Calu3 (cell line): Measurements from ENCODE around the gene DMAC2. TPM values are rescaled to one million over a fixed set of nuclear protein-coding genes. Genes with fewer than 3 reads are reported as not detected.

Experiments used
- BruUV-seq: library from RNA; stranded (reverse); fragments of 400-500 nt; replicated peaks from 2 replicates; lab custom pipeline; 2021; lab: Mats Ljungman, UMichigan
- CTCF ChIA-PET: fragments of 300-600 bp; sonication (Branson Sonifier 250); formaldehyde crosslinking; loops from one replicate; lab custom pipeline; 2022; ENCODE audit warnings: antibody characterized with exemption; lab: Charles Lee
- DNase-seq: peaks from one replicate; pipeline ENCODE4 v3.0.0; 2022
- H3K27ac Mint-ChIP-seq: one replicate; pipeline ENCODE4 v1.8.0; 2022; ENCODE audit warnings: mixed read lengths; ENCODE audit not compliant: unreplicated experiment
- H3K27me3 Mint-ChIP-seq: one replicate; pipeline ENCODE4 v1.8.0; 2022; ENCODE audit warnings: mixed read lengths; ENCODE audit not compliant: unreplicated experiment
- H3K36me3 Mint-ChIP-seq: one replicate; pipeline ENCODE4 v1.8.0; 2022; ENCODE audit warnings: mild to moderate bottlenecking, moderate library complexity, mixed read lengths; ENCODE audit not compliant: insufficient read depth, unreplicated experiment
- H3K4me1 Mint-ChIP-seq: one replicate; pipeline ENCODE4 v1.8.0; 2022; ENCODE audit warnings: mild to moderate bottlenecking, low read depth, mixed read lengths; ENCODE audit not compliant: unreplicated experiment
- H3K4me3 Mint-ChIP-seq: one replicate; pipeline ENCODE4 v1.8.0; 2022; ENCODE audit warnings: mild to moderate bottlenecking, low read depth, moderate library complexity, mixed read lengths; ENCODE audit not compliant: unreplicated experiment
- H3K9me3 Mint-ChIP-seq: one replicate; pipeline ENCODE4 v1.8.0; 2022; ENCODE audit warnings: low read depth, mixed read lengths; ENCODE audit not compliant: unreplicated experiment
- CTCF ChIP-seq: fragments of 200-600 bp; IDR thresholded peaks from one replicate; pipeline ENCODE4 v1.8.0; 2022; ENCODE audit warnings: antibody characterized with exemption; ENCODE audit not compliant: unreplicated experiment
- intact Hi-C: fragments of 100-400 bp; cut with micrococcal nuclease; formaldehyde crosslinking; loops from one replicate; pipeline ENCODE4 v1.10.0; 2022; ENCODE audit not compliant: unreplicated experiment
- total RNA-seq: library from RNA; stranded (reverse); gene quantifications from 2 replicates; pipeline ENCODE4 v1.2.3, GENCODE V29; 2022

Gene DMAC2
- total RNA-seq, 1 experiment from 2014 or later = 50.5 TPM

DNA sequence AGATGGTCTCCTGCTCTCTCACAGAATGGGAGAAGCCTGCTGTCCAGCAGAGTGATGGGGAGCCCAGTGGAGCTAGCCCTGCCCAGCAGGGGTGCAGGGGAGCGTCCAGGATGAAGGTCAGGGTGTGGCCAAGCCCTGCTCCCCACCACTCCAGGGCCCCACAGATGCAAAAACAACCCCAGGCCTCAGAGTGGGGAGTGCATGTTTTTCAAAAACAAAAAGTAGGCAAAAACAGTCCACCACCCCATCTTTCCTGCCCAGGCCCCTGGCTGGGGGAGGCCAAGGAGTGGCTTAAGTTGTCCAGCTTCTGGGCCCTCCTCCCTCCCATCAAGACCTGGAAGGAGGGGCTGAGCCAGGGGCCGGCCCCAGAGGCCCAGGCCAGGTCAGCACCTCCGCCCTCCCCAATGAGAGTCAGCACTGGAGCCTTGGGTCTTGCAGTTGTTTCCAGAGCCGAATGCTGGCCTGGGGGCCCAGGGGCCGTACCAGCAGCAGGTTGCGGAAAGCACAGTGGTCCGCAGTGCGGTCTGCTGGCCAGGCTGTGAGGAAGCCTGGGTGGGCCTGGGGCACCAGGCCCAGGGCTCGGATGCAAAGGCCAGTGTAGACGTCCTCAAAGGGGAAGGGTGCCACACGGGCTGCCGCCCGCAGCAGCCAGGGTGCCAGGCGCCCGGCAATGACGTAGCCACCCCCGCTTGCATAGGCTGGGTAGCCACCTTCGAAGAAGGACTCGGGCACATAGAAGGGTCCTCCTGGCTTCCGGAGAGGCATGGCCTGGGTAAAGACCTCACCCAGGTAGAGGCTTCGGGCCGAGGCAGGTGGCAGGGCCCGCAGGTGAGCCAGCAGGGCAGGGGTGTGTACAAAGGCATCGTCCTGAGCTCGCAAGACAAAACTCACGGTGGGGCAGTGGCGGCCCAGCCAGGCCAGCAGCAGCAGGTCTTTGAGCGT is 14.3 kb downstream of the DMAC2 start:
- intact Hi-C loops = no loop called here
- Mint-ChIP-seq H3K4me1 (peaks cover 11% of the 10 kb centered on the region), H3K27me3 (no peaks in the 10 kb centered on the region), H3K4me3 (no peak overlapping the region), H3K27ac (no peak overlapping the region), H3K36me3 (peaks cover 36% of the 10 kb centered on the region), H3K9me3 (no peaks in the 10 kb centered on the region)
- no TSS peak for BruUV-seq
- CTCF ChIA-PET = no interaction called here
- no peak for DNase-seq
- TF ChIP-seq CTCF = no peak

DNA sequence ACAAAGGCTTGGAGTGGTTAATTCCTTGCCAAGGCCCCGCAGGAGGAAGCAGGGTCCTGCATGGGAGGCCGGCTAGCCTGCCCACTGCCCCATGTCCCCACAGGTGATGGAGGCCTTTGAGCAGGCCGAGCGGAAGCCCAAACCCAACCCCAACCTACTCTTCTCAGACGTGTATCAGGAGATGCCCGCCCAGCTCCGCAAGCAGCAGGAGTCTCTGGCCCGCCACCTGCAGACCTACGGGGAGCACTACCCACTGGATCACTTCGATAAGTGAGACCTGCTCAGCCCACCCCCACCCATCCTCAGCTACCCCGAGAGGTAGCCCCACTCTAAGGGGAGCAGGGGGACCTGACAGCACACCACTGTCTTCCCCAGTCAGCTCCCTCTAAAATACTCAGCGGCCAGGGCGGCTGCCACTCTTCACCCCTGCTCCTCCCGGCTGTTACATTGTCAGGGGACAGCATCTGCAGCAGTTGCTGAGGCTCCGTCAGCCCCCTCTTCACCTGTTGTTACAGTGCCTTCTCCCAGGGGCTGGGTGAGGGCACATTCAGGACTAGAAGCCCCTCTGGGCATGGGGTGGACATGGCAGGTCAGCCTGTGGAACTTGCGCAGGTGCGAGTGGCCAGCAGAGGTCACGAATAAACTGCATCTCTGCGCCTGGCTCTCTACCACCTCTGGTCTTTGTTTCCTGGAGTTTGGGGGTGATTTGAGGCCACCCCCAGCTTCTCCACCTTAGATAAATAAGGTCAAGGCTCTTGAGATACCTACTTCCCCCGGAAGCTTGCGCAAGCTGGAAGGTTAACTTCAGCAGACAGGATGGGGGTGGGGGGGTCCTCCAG is 15.2 kb downstream of the DMAC2 start:
- BruUV-seq = no TSS peak
- Mint-ChIP-seq H3K9me3 (no peaks in the 10 kb centered on the region), H3K27ac (no peak overlapping the region), H3K36me3 (peaks cover 38% of the 10 kb centered on the region), H3K27me3 (no peaks in the 10 kb centered on the region), H3K4me3 (no peak overlapping the region), H3K4me1 (peaks cover 11% of the 10 kb centered on the region)
- CTCF ChIA-PET = interaction anchor here (0.6 kb wide), 1 partner anchor 11 kb away, joined by 3 read pairs; no protein-coding TSS in a partner anchor
- intact Hi-C loops = no loop called here
- no peak for TF ChIP-seq CTCF
- no peak for DNase-seq

DNA sequence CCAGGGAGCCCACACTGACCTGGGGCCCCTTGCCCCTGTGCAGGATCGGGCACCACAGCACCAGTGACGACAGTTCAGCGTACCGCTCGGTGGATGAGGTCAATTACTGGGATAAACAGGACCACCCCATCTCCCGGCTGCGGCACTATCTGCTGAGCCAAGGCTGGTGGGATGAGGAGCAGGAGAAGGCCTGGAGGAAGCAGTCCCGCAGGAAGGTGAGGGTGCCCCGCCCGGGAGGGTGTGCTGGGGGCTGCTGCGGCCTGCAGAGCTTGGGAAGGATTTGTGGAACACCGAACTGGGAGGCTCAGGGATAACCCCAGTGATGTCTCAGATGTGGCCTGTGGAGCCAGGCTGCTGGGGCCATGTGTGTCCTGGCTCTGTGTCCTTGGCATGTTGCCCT is 16.8 kb downstream of the DMAC2 start:
- Mint-ChIP-seq H3K36me3 (peaks cover 46% of the 10 kb centered on the region), H3K9me3 (no peaks in the 10 kb centered on the region), H3K27ac (no peak overlapping the region), H3K4me1 (peaks cover 11% of the 10 kb centered on the region), H3K4me3 (no peak overlapping the region), H3K27me3 (no peaks in the 10 kb centered on the region)
- no TSS peak for BruUV-seq
- intact Hi-C loops = no loop called here
- no peak for TF ChIP-seq CTCF
- CTCF ChIA-PET = no interaction called here
- DNase-seq = no peak

- Mint-ChIP-seq H3K9me3 (no peaks in the 10 kb centered on the region), H3K4me1 (peaks cover 10% of the 10 kb centered on the region), H3K27ac (no peak overlapping the region), H3K4me3 (no peak overlapping the region), H3K27me3 (no peaks in the 10 kb centered on the region), H3K36me3 (peaks cover 47% of the 10 kb centered on the region)
- no TSS peak for BruUV-seq
- CTCF ChIA-PET = no interaction called here
- intact Hi-C loops = no loop called here
- no peak for TF ChIP-seq CTCF
- no peak for DNase-seq
Measured at GRCh38 chr19:41422456-41422855, 17.3 kb downstream of the DMAC2 start.
